Measurements from ENCODE around the gene TEAD1. TPM values are rescaled to one million over a fixed set of nuclear protein-coding genes. Genes with fewer than 3 reads are reported as not detected.
"Not testable (repeated sequence)": the region's sequence is repeated elsewhere in the genome, so short reads cannot be mapped to it uniquely, and the experiment has no call there.

The TEAD1 gene
- total RNA-seq, 1 donor from 2014 or later = 62.5 TPM

GRCh38 chr11:12871241-12871640 is 197.0 kb downstream of the TEAD1 start:
- no peaks in the 10 kb centered on the region for H3K36me3 Mint-ChIP-seq (ENCODE audit: unreplicated experiment)
- TF ChIP-seq CTCF (IDR thresholded peaks at IDR 0.05; ENCODE audit: partially characterized antibody, unreplicated experiment) = no peak
- no peak overlapping the region for H3K27ac Mint-ChIP-seq (ENCODE audit: unreplicated experiment)
- H3K27me3 Mint-ChIP-seq (ENCODE audit: unreplicated experiment) = no peaks in the 10 kb centered on the region
- peaks cover 6% of the 10 kb centered on the region for H3K9me3 Mint-ChIP-seq (ENCODE audit: unreplicated experiment)
- DNase-seq = no peak
- H3K4me3 Mint-ChIP-seq (ENCODE audit: unreplicated experiment) = no peak overlapping the region
- H3K4me1 Mint-ChIP-seq (ENCODE audit: low read depth, unreplicated experiment) = peaks cover 11% of the 10 kb centered on the region

GRCh38 chr11:12871788-12872321 is 197.6 kb downstream of the TEAD1 start:
- Mint-ChIP-seq H3K27ac (ENCODE audit: unreplicated experiment) (no peak overlapping the region), H3K4me1 (ENCODE audit: low read depth, unreplicated experiment) (peaks cover 11% of the 10 kb centered on the region), H3K4me3 (ENCODE audit: unreplicated experiment) (no peak overlapping the region)

GRCh38 chr11:12876340-12876739 is 202.1 kb downstream of the TEAD1 start:
- no peak for TF ChIP-seq CTCF (IDR thresholded peaks at IDR 0.05; ENCODE audit: partially characterized antibody, unreplicated experiment)
- H3K4me3 Mint-ChIP-seq (ENCODE audit: unreplicated experiment) = no peak overlapping the region
- H3K9me3 Mint-ChIP-seq (ENCODE audit: unreplicated experiment) = peaks cover 4% of the 10 kb centered on the region
- H3K27me3 Mint-ChIP-seq (ENCODE audit: unreplicated experiment) = peaks cover 2% of the 10 kb centered on the region
- H3K27ac Mint-ChIP-seq (ENCODE audit: unreplicated experiment) = no peak overlapping the region
- peaks cover 8% of the 10 kb centered on the region for H3K36me3 Mint-ChIP-seq (ENCODE audit: unreplicated experiment)
- peaks cover 6% of the 10 kb centered on the region for H3K4me1 Mint-ChIP-seq (ENCODE audit: low read depth, unreplicated experiment)
- no peak for DNase-seq

More at GRCh38 chr11:12871788-12872321, 197.6 kb downstream of the TEAD1 start:
- no peak for TF ChIP-seq CTCF (IDR thresholded peaks at IDR 0.05; ENCODE audit: partially characterized antibody, unreplicated experiment)
- peaks cover 6% of the 10 kb centered on the region for H3K9me3 Mint-ChIP-seq (ENCODE audit: unreplicated experiment)
- DNase-seq = no peak
- peaks cover under 1% of the 10 kb centered on the region for H3K36me3 Mint-ChIP-seq (ENCODE audit: unreplicated experiment)
- H3K27me3 Mint-ChIP-seq (ENCODE audit: unreplicated experiment) = peaks cover 2% of the 10 kb centered on the region

GRCh38 chr11:12876988-12877387 is 202.8 kb downstream of the TEAD1 start:
- Mint-ChIP-seq H3K36me3 (ENCODE audit: unreplicated experiment) (peaks cover 8% of the 10 kb centered on the region), H3K27ac (ENCODE audit: unreplicated experiment) (no peak overlapping the region), H3K4me3 (ENCODE audit: unreplicated experiment) (no peak overlapping the region), H3K27me3 (ENCODE audit: unreplicated experiment) (peaks cover 2% of the 10 kb centered on the region), H3K9me3 (ENCODE audit: unreplicated experiment) (peaks cover 6% of the 10 kb centered on the region), H3K4me1 (ENCODE audit: low read depth, unreplicated experiment) (no peaks in the 10 kb centered on the region)
- no peak for DNase-seq
- no peak for TF ChIP-seq CTCF (IDR thresholded peaks at IDR 0.05; ENCODE audit: partially characterized antibody, unreplicated experiment)

- not testable (repeated sequence) for H3K27ac Mint-ChIP-seq (ENCODE audit: unreplicated experiment); H3K4me1 Mint-ChIP-seq (ENCODE audit: low read depth, unreplicated experiment); DNase-seq; H3K36me3 Mint-ChIP-seq (ENCODE audit: unreplicated experiment); H3K27me3 Mint-ChIP-seq (ENCODE audit: unreplicated experiment); H3K9me3 Mint-ChIP-seq (ENCODE audit: unreplicated experiment); H3K4me3 Mint-ChIP-seq (ENCODE audit: unreplicated experiment)
Measured at GRCh38 chr11:12877508-12877907, 203.3 kb downstream of the TEAD1 start.
